ENCODE measurements around the gene SFI1. TPM values are rescaled to one million over a fixed set of nuclear protein-coding genes. Genes with fewer than 3 reads are reported as not detected.

SFI1 gene
- total and polyA plus RNA-seq, 2 of the 8 experiments (the other 6 are each of a cell fraction or from before 2014, with no cell fraction given) = 10.4 to 30.1 TPM

GRCh38 chr22:31618471-31619176 is 122.3 kb downstream of the SFI1 start:
- 85% methylated on average over 5 of the region's 5 CpGs; no CpG with 5 or more reads in 1 of the 2 experiments for WGBS, 2 experiments (ENCODE audit: extremely low coverage in 1 of 2, insufficient coverage in 1 of 2, insufficient read length in 1 of 2, insufficient replicate concordance in 2 of 2, low coverage in 1 of 2, low lambda C conversion rate in 2 of 2, missing lambda C conversion rate in 1 of 2)
- no peaks in the 10 kb centered on the region for H3K23me2 ChIP-seq (ENCODE audit: low read depth, low read length)
- POLR2A ChIA-PET (ENCODE audit: partially characterized antibody) = interaction anchor here (3.9 kb wide), 1 partner anchor 12 kb away, joined by 17 read pairs; no protein-coding TSS in a partner anchor
- CTCF ChIA-PET (ENCODE audit: partially characterized antibody) = interaction anchor here (0.9 to 1.6 kb wide), 5 partner anchors 14 to 106 kb away, joined by 3 to 5 read pairs (median 4); no protein-coding TSS in a partner anchor
- DNase-seq (ENCODE audit: low read depth in 1 of 2, low spot score in 2 of 2) (no peak), FAIRE-seq (no peak)
- no peak overlapping the region for H3K23ac ChIP-seq (ENCODE audit: insufficient read length)
- H3K27me3 ChIP-seq (replicated peaks in 1 of 4; ENCODE audit: control insufficient read depth in 3 of 4, extremely low read depth in 1 of 4, insufficient read depth in 3 of 4, low read length in 3 of 4) = no peaks in the 10 kb centered on the region
- no peak overlapping the region for H3K14ac ChIP-seq (ENCODE audit: insufficient read length)
- no peak overlapping the region for H2BK20ac ChIP-seq (ENCODE audit: low read length)
- H2AK5ac ChIP-seq (ENCODE audit: low read depth, low read length) = no peak overlapping the region
- peaks cover 0 to 1% (median 0%) of the 10 kb centered on the region in 4 experiments; a peak in 3 of 7 replicates for H3K4me1 ChIP-seq (replicated peaks in 1 of 4; ENCODE audit: control insufficient read depth in 3 of 4, insufficient read depth in 4 of 4, low read length in 3 of 4)
- no peak overlapping the region for H3K4me2 ChIP-seq (ENCODE audit: insufficient read depth in 1 of 2, low read depth in 2 of 2, low read length in 2 of 2)
- H3K79me1 ChIP-seq (ENCODE audit: low read depth, low read length) = peaks cover 6% of the 10 kb centered on the region; the same call in 1 of the 2 replicates
- no peak overlapping the region for H4K5ac ChIP-seq (ENCODE audit: insufficient read length, low read depth, low read length)
- H4K8ac ChIP-seq (ENCODE audit: extremely low read depth, insufficient read depth, low read length) = no peak overlapping the region
- peaks cover 10 to 19% of the 10 kb centered on the region in 2 experiments for H4K20me1 ChIP-seq (replicated peaks in 1 of 2; ENCODE audit: control insufficient read depth in 1 of 2, insufficient read depth in 2 of 2, low read length in 2 of 2)
- H3K79me2 ChIP-seq (ENCODE audit: control insufficient read depth in 1 of 2, insufficient read depth in 2 of 2, low read length in 2 of 2) = peaks cover 0 to 11% of the 10 kb centered on the region in 2 experiments; a peak in 1 of 4 replicates
- no peak overlapping the region for H2BK120ac ChIP-seq (replicated peaks; ENCODE audit: low read depth, low read length)
- no peak for TF ChIP-seq FOSL1 (IDR thresholded peaks at IDR 0.05; ENCODE audit: insufficient read depth, low read depth, low read length)
- TF ChIP-seq RBBP5 (IDR thresholded peaks at IDR 0.05; ENCODE audit: borderline replicate concordance, low read depth, low read length) = no peak
- TF ChIP-seq CTCF (IDR thresholded peaks at IDR 0.05; ENCODE audit: control extremely low read depth in 1 of 3, insufficient read depth in 1 of 3, low read depth in 1 of 3, low read length in 3 of 3) = peak in 1 of 3 experiments; percentile 14; a peak in 2 of 4 replicates
- TF ChIP-seq YY1 (IDR thresholded peaks at IDR 0.05; ENCODE audit: low read depth, low read length) = no peak
- no peak for TF ChIP-seq EZH2 (IDR thresholded peaks at IDR 0.05; ENCODE audit: low read depth, low read length, severe bottlenecking)
- TF ChIP-seq RAD21 (IDR thresholded peaks at IDR 0.05 in 1 of 2, conservative IDR thresholded peaks at IDR 0.05 in 1 of 2; ENCODE audit: low read depth in 2 of 2, low read length in 2 of 2) = peak; percentile 20 to 34; a peak in 3 of 4 replicates
- H2BK5ac ChIP-seq (ENCODE audit: low read depth, low read length) = no peak overlapping the region; the same call in 1 of the 2 replicates
- H2BK15ac ChIP-seq (ENCODE audit: low read length) = no peak overlapping the region
- H3K4me3 ChIP-seq (ENCODE audit: extremely low read depth in 1 of 4, insufficient read depth in 2 of 4, low read depth in 3 of 4, low read length in 4 of 4) = no peak overlapping the region
- no peak overlapping the region for H3K18ac ChIP-seq (ENCODE audit: extremely low read depth, low read length)
- H3K56ac ChIP-seq (replicated peaks; ENCODE audit: insufficient read length, low read depth, low read length) = no peak overlapping the region
- H4K91ac ChIP-seq (replicated peaks; ENCODE audit: insufficient read length, low read length) = no peak overlapping the region
- no peak overlapping the region for H3K4ac ChIP-seq (replicated peaks; ENCODE audit: insufficient read length, low read depth, low read length)
- H2BK12ac ChIP-seq (ENCODE audit: low read depth, low read length) = no peak overlapping the region
- H2AFZ ChIP-seq (ENCODE audit: low read length) = no peak overlapping the region
- H3K9ac ChIP-seq (replicated peaks in 1 of 4; ENCODE audit: extremely low read depth in 1 of 4, low read depth in 3 of 4, low read length in 3 of 4) = no peak overlapping the region; a peak in 1 of 7 replicates
- no peaks in the 10 kb centered on the region for H3K9me3 ChIP-seq (ENCODE audit: insufficient read depth in 2 of 2, low read depth in 1 of 2, low read length in 1 of 2)
- H3K27ac ChIP-seq (ENCODE audit: low read depth, low read length) = no peak overlapping the region
- H3K36me3 ChIP-seq (ENCODE audit: control insufficient read depth in 2 of 4, insufficient read depth in 4 of 4, low read length in 3 of 4) = peaks cover 2 to 27% (median 13%) of the 10 kb centered on the region in 4 experiments; a peak in 7 of 8 replicates
